ENCODE data around the gene COX7A2L.

The COX7A2L gene

DNA sequence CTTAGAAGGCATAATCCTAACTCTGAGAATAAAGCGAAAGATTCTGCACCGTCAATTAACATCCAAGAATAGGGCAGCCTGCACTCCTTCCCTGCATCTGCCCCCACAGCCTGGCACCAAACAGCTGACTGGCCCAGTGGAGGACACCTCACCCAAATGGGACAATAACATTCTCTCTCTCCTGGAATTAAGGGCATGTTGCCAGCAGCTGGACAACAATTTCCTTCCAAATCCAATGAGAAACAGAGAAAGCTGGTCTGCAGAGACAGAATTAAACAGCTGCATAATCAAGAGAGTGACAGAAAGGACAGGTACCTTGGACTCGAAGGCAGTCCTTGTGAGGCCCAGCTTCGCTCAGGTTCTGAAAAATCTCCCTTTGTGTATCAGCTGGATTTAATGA, 15.0 kb downstream of the COX7A2L start:
- Histone ChIP-seq H3K36me3 (ENCODE audit: control insufficient read depth, insufficient read depth, low read length) (peaks cover 4% of the 10 kb centered on the region), H3K4me3 (ENCODE audit: low read depth, low read length) (no peak overlapping the region), H3K27me3 (ENCODE audit: control insufficient read depth, insufficient read depth, low read length) (no peaks in the 10 kb centered on the region), H3K9ac (ENCODE audit: low read depth, low read length) (no peak overlapping the region), H3K4me1 (ENCODE audit: control insufficient read depth, insufficient read depth, low read length) (peaks cover 2% of the 10 kb centered on the region), H3K9me3 (ENCODE audit: control insufficient read depth, insufficient read depth, low read length) (no peaks in the 10 kb centered on the region)

DNA sequence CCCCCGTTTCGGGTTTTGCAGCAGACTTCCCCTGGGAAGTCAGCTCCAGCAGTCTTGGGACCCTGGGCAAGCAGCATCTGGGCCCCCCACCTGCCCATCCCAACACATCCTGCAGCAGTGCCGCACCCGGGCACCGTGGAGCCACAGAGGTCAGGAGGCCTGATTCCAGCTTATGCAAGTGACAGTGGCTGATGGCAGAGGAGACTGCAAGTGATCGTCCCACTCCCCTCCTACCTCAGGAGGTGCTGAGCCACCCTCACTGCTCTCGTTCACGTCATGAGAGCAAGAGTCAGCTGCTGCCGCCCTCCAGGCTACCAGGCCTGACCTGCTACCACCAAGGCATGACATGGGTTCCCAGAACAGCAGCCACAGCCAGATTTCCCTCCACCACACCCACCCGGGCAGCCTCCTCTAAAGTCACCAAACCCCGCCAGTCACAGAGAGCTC, 18.2 kb downstream of the COX7A2L start:
- Histone ChIP-seq H3K4me1 (ENCODE audit: control insufficient read depth, insufficient read depth, low read length) (peaks cover 2% of the 10 kb centered on the region), H3K36me3 (ENCODE audit: control insufficient read depth, insufficient read depth, low read length) (peaks cover 9% of the 10 kb centered on the region), H3K9ac (ENCODE audit: low read depth, low read length) (no peak overlapping the region), H3K4me3 (ENCODE audit: low read depth, low read length) (no peak overlapping the region), H3K9me3 (ENCODE audit: control insufficient read depth, insufficient read depth, low read length) (no peaks in the 10 kb centered on the region), H3K27me3 (ENCODE audit: control insufficient read depth, insufficient read depth, low read length) (no peaks in the 10 kb centered on the region)

DNA sequence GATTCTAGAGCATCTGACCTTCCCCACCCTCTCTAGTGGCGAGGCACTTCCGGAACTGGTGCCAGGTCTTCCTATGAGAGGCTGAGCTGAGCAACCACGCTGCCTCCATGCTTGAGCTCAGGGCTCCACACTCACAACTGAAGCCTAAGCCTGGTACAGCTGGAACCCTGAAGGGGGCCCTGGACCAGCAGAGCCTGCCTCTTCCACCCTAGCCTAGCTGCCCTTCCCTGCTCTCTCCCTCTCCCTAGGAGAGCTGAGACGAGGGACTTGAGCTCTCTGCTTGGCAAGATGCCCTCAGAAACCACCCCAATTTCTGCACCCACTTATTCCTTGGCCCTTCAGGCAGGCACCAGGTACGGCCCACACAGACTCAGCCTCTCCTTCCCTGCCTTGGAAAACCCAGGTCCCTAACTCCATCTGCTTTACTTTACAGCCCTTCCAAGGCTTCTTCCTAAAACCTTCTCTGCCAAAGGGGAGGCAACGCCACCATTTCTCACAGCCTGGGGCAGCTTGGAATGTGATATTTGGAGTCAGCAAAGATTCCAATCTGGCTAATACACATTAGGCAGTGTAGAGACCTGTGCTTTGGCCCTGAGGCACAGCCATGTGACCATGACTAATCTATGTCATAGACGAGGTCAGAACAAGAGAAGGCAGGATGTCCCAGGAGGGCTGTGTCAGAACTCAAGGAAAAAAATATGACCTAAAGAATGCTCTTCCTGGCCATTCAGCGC, 18.8 kb downstream of the COX7A2L start:
- Histone ChIP-seq H3K9me3 (ENCODE audit: control insufficient read depth, insufficient read depth, low read length) (no peaks in the 10 kb centered on the region), H3K27me3 (ENCODE audit: control insufficient read depth, insufficient read depth, low read length) (no peaks in the 10 kb centered on the region), H3K4me3 (ENCODE audit: low read depth, low read length) (no peak overlapping the region), H3K9ac (ENCODE audit: low read depth, low read length) (no peak overlapping the region), H3K4me1 (ENCODE audit: control insufficient read depth, insufficient read depth, low read length) (peaks cover 2% of the 10 kb centered on the region), H3K36me3 (ENCODE audit: control insufficient read depth, insufficient read depth, low read length) (peaks cover 9% of the 10 kb centered on the region)

DNA sequence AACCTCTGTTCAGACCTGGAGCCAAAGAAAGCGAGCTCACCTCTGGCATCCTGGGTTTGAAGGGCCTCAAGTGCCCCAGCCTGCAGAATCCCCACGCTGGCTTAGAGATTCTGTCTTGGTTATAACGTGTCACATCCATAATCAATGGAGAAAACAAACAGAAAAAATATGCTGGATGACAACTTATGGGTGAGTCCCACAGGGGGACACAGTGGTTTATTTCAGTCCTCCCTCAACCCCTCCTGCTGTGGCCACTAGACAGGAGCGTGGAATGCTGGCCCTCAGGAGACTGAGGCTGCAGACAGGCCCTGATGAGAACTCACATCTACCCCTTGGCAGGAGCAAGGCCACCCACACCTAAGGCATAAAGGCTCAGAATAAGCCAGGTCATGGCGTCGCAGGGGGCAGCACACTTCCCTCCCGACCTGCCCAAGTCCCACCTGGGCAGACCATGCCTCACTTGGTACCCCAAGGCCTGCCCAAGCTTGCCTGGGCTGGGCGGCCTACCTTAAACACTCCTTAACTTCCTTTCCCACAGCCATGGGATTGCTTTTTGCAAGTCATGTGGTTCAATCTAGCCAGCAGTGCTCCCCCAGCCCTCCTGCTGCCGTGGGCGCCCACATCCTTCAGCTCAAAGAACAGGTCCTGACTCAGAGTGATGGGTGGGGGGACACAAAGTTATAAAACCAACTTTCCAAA, 19.9 kb downstream of the COX7A2L start:
- Histone ChIP-seq H3K9ac (ENCODE audit: low read depth, low read length) (no peak overlapping the region), H3K4me3 (ENCODE audit: low read depth, low read length) (no peak overlapping the region), H3K36me3 (ENCODE audit: control insufficient read depth, insufficient read depth, low read length) (peaks cover 9% of the 10 kb centered on the region), H3K9me3 (ENCODE audit: control insufficient read depth, insufficient read depth, low read length) (no peaks in the 10 kb centered on the region), H3K4me1 (ENCODE audit: control insufficient read depth, insufficient read depth, low read length) (peaks cover 2% of the 10 kb centered on the region), H3K27me3 (ENCODE audit: control insufficient read depth, insufficient read depth, low read length) (no peaks in the 10 kb centered on the region)

DNA sequence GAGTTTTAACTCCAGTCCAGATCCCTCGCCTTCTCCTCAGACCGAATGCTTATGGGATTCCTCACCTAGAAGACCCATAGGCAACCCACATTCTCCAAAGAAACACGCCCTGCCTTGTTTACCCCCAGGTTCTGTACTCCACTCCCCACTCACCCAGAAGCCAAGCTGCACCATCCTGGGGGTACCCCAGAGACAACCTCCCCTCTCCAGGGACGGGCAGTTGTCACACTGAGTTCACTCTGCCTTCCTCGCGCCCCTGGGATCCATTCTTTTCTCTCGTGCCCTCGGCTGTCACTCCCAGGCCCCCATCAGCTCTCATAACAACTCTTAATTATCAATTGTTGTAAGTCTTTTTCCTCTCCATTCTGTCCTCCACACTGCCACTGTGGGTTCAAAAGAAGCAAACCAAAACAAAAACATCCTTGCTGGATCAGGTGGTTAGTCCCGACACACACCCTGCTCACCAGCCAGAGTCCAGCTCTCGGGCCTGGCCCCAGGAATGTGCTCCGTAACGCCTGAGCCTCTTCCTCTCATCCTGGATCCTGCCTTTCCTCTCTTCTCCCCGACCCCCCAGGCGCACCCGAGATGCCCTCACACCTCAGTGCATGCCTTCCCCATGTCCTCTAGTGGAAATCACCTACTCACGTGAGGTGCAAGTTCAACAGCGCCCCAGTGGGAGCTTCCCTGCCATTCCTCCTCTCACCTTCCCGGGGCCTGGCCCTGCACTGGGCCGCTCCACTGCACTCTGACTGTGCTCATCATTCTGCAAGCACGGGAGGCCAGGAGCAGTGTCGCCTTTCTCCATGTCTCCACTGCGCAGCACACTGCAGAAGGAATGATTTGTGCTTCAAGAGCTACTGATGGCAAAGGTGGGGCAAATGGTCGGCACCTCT, 20.7 kb downstream of the COX7A2L start:
- Histone ChIP-seq H3K9me3 (ENCODE audit: control insufficient read depth, insufficient read depth, low read length) (no peaks in the 10 kb centered on the region), H3K4me3 (ENCODE audit: low read depth, low read length) (no peak overlapping the region), H3K9ac (ENCODE audit: low read depth, low read length) (no peak overlapping the region), H3K4me1 (ENCODE audit: control insufficient read depth, insufficient read depth, low read length) (peaks cover 2% of the 10 kb centered on the region), H3K27me3 (ENCODE audit: control insufficient read depth, insufficient read depth, low read length) (no peaks in the 10 kb centered on the region), H3K36me3 (ENCODE audit: control insufficient read depth, insufficient read depth, low read length) (peaks cover 9% of the 10 kb centered on the region)

DNA sequence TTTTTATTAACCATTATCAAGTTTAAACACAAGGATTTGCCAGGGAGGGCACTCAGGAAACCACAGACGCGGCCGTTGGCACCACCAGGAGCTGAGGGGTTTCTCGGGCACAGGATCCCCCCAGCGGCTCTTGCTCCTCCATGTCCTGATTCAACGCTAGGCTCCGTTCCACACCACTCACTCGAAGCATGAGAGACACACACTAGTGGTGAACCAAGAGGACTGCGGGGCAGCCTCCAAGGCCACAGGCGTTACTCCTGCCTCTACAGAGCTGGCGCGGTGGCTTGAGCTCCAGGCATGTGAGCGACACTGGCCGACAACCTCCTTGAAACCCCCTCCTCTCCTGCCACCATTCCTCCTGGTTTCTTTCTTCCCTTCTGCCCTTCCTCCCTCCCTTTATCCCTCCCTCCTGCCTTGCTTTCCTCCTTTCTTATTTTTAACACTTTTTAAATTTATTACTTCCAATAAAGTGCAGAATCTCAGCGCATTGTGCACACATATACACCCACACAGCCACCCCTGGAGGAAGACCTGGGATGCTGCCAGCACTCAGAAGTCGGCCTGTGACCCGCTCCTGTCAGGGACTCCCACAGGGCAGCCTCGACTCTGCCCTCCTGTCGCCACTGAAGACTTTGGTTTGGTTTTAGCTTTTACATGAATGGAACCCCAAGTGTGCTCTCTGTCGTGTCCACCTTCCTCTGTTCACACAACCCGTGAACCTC, 21.7 kb downstream of the COX7A2L start:
- Histone ChIP-seq H3K4me3 (ENCODE audit: low read depth, low read length) (no peak overlapping the region), H3K36me3 (ENCODE audit: control insufficient read depth, insufficient read depth, low read length) (peaks cover 9% of the 10 kb centered on the region), H3K27me3 (ENCODE audit: control insufficient read depth, insufficient read depth, low read length) (no peaks in the 10 kb centered on the region), H3K9me3 (ENCODE audit: control insufficient read depth, insufficient read depth, low read length) (no peaks in the 10 kb centered on the region), H3K4me1 (ENCODE audit: control insufficient read depth, insufficient read depth, low read length) (peaks cover 2% of the 10 kb centered on the region), H3K9ac (ENCODE audit: low read depth, low read length) (no peak overlapping the region)

DNA sequence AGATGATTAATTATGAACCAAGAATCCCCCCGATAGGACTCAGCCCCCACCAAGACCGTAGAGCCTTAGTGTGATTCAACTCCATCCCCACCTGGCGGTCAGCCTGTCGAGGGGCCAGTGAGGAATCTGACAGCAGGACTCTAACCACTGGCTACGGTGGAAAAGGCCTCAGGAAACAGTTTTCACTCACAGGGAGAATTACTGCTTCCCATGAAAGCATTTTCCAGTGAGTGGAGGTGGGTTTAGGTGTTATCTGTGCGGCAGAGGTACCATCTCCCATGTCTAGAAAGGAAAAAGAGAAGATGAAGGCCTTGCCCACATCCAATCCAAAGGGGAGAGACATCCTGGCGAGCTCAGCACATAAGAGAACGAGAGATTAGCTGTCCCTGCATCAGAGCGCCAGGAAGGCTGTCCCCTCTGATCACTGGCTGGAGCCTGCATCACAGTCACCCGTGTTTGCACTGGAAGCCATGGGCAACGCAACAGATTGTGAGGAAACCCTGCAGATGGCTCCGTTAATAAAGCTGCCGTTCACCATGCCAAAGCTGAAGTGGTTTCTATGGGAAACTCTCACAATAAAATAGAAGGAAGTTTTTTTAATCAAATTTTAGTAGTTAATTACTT, 22.3 kb downstream of the COX7A2L start:
- Histone ChIP-seq H3K4me1 (ENCODE audit: control insufficient read depth, insufficient read depth, low read length) (peaks cover 2% of the 10 kb centered on the region), H3K36me3 (ENCODE audit: control insufficient read depth, insufficient read depth, low read length) (peaks cover 8% of the 10 kb centered on the region), H3K9ac (ENCODE audit: low read depth, low read length) (no peak overlapping the region), H3K9me3 (ENCODE audit: control insufficient read depth, insufficient read depth, low read length) (no peaks in the 10 kb centered on the region), H3K4me3 (ENCODE audit: low read depth, low read length) (no peak overlapping the region), H3K27me3 (ENCODE audit: control insufficient read depth, insufficient read depth, low read length) (no peaks in the 10 kb centered on the region)

DNA sequence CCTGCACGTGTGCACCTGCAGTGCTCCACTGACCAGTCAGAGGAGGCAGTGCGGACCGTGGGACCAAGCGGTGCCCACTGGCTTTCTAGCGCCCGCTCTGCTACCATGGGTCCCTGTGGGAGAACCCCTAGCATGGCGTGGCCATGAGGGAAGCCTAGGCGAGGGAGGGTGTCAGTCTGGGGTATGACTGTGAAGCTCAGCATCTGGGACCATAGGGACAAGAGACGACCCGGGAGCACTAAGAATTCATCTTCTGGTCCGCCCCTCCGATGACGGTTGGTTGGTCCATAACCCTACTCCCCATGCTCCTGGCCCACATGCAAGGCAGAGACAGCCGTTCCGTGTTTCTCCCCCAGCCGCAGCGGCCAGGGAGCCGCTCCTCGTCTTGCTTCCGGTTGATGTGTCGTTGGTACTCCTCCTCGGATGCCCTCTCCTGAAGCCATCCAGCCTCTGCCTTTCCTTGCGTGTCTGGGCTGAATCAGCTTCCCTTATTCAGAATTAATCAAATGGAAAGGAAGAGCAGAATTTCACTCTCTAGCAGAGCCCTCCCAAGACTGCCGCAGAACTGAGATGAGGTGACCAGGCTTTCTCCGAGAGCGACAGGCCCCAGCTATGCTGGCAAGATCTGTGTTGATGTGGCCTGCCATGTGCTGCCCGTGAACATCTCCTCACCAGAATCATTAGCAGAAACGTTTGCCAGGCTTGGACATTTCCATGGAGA, 23.0 kb downstream of the COX7A2L start:
- Histone ChIP-seq H3K4me1 (ENCODE audit: control insufficient read depth, insufficient read depth, low read length) (peaks cover 2% of the 10 kb centered on the region), H3K9ac (ENCODE audit: low read depth, low read length) (no peak overlapping the region), H3K9me3 (ENCODE audit: control insufficient read depth, insufficient read depth, low read length) (no peaks in the 10 kb centered on the region), H3K36me3 (ENCODE audit: control insufficient read depth, insufficient read depth, low read length) (peaks cover 10% of the 10 kb centered on the region), H3K4me3 (ENCODE audit: low read depth, low read length) (no peak overlapping the region), H3K27me3 (ENCODE audit: control insufficient read depth, insufficient read depth, low read length) (no peaks in the 10 kb centered on the region)

DNA sequence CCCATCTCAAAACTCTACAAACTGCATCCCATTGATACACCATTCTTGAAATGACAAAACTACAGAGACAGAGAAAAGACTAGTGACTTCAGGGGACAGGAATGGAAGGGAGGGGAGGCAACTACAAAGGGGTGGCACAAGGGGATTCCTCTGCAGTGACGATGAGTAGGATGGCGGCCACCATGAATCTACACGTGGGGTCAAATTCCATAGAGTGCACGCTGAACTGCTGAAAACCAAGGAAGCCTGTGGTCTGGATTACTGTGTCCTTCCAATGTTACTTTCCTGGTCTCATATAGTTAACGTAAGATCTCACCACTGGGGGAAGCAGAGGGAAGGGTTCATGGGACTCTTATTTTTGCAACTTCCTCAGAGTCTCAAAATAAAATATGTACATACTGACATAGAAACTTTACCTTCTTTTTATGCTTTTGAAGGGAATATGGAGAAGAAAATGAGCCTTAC, 23.6 kb downstream of the COX7A2L start:
- Histone ChIP-seq H3K27me3 (ENCODE audit: control insufficient read depth, insufficient read depth, low read length) (no peaks in the 10 kb centered on the region), H3K4me3 (ENCODE audit: low read depth, low read length) (no peak overlapping the region), H3K36me3 (ENCODE audit: control insufficient read depth, insufficient read depth, low read length) (peaks cover 10% of the 10 kb centered on the region), H3K9ac (ENCODE audit: low read depth, low read length) (no peak overlapping the region), H3K4me1 (ENCODE audit: control insufficient read depth, insufficient read depth, low read length) (peaks cover 1% of the 10 kb centered on the region), H3K9me3 (ENCODE audit: control insufficient read depth, insufficient read depth, low read length) (no peaks in the 10 kb centered on the region)

DNA sequence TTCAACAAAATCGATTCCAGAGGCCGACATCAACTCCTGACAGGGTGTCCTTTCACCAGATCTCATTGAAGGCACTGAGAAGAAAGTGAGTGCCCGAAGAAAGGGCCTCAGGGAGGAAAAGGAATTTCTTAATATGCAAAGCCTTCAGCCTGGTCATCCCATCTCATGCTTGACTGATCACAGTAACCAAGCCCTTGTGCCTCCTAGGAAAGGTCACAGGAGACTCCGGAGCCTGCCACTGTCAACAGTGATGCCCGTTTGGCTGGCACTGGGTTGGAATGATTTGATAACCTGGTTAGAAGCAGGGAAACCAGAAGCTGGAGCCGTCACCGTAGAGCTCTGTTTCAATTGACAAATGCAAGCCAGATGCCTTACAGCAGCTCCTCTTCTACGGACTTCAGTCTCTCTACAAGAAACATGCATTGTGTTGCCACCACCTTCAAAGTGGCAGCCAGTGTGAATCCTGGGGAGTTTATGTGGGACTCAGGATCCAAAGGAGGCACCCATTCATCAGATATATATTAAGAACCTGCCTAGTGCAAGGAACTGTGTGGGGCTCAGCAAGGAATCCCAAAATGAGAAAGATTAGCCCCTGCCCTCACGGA, 24.6 kb downstream of the COX7A2L start:
- peaks cover 10% of the 10 kb centered on the region for H3K36me3 ChIP-seq (ENCODE audit: control insufficient read depth, insufficient read depth, low read length)
- H3K9me3 ChIP-seq (ENCODE audit: control insufficient read depth, insufficient read depth, low read length): no peaks in the 10 kb centered on the region
- H3K27me3 ChIP-seq (ENCODE audit: control insufficient read depth, insufficient read depth, low read length): no peaks in the 10 kb centered on the region
- no peak overlapping the region for H3K4me3 ChIP-seq (ENCODE audit: low read depth, low read length)
- no peak overlapping the region for H3K9ac ChIP-seq (ENCODE audit: low read depth, low read length)
- H3K4me1 ChIP-seq (ENCODE audit: control insufficient read depth, insufficient read depth, low read length): no peaks in the 10 kb centered on the region
